Aorta (tissue), 5 donors: ENCODE measurements around the gene NUP42. TPM values are rescaled to one million over a fixed set of nuclear protein-coding genes. Genes with fewer than 3 reads are reported as not detected.

Experiments used
- ATAC-seq: fragments of 200-7000 bp; cut with Tn5 transposase; one replicate; pipeline ENCODE4 v1.9.1; 2022; ENCODE audit warnings: moderate library complexity; ENCODE audit not compliant: low FRiP score
- DNase-seq, 2 donors: peaks; one replicate each; pipeline ENCODE4 v3.0.0-alpha.2; 2020
- H3K27ac ChIP-seq, 2 donors: one replicate each; pipeline ENCODE4 v1.5.1; 2013; ENCODE audit warnings: low read length in 2 of 2, mild to moderate bottlenecking in 2 of 2, moderate library complexity in 2 of 2, control low read depth in 1 of 2, inconsistent platforms in 1 of 2, low read depth in 1 of 2
- H3K27me3 ChIP-seq, 2 donors: one replicate each; pipeline ENCODE4 v1.6.1; 2013; ENCODE audit warnings: control low read depth in 1 of 2, low read length in 1 of 2, mild to moderate bottlenecking in 1 of 2, moderate library complexity in 1 of 2; ENCODE audit not compliant: insufficient read depth in 2 of 2, control insufficient read depth in 1 of 2
- H3K36me3 ChIP-seq, 2 donors: one replicate each; pipeline ENCODE4 v1.6.1; 2013; ENCODE audit warnings: control low read depth in 1 of 2, low read length in 1 of 2, mild to moderate bottlenecking in 1 of 2; ENCODE audit not compliant: insufficient read depth in 2 of 2, control insufficient read depth in 1 of 2
- H3K4me1 ChIP-seq, 2 donors: one replicate each; pipeline ENCODE4 v1.6.1; 2013; ENCODE audit warnings: low read length in 2 of 2, control low read depth in 1 of 2, mild to moderate bottlenecking in 1 of 2, moderate library complexity in 1 of 2; ENCODE audit not compliant: insufficient read depth in 2 of 2, control insufficient read depth in 1 of 2
- H3K4me3 ChIP-seq, 2 donors: one replicate each; pipeline ENCODE4 v1.5.1; 2013; ENCODE audit warnings: low read length in 2 of 2, control low read depth in 1 of 2, mild to moderate bottlenecking in 1 of 2
- H3K9me3 ChIP-seq: one replicate; pipeline ENCODE4 v1.6.1; 2013; ENCODE audit warnings: mild to moderate bottlenecking, low read length; ENCODE audit not compliant: control insufficient read depth
- WGBS, 2 donors: extraction: QIAGEN DNeasy Blood & Tissue Kit; methylation state at CpG; one replicate each; pipeline ENCODE4 v1.1.7; 2013; 5-methylcytosine and 5-hydroxymethylcytosine counted together
- intact Hi-C, 2 donors: fragments of 100-400 bp; cut with DNase I; formaldehyde crosslinking; loops; one replicate each; pipeline versions ENCODE4 v1.14.2 to v1.15.0; 2022
- polyA plus RNA-seq, 2 donors: library from polyadenylated mRNA; stranded (reverse); fragments of 200-250 nt; gene quantifications; one replicate each; pipeline ENCODE4 v1.2.3, GENCODE V29; 2013
- total RNA-seq, 2 donors: library from RNA; stranded (reverse); fragmentation: NEBNext Ultra II Directional; extraction: Animal tissue kit (Norgen Biotek cat#: 25700); gene quantifications; one replicate each; pipeline ENCODE4 v1.2.1, GENCODE V29; 2021
- donor health status: healthy with polysubstance abuse.
- donor health status: Bipolar disorder and iron deficiency.
- donor health status: DM: no; HTN: no; CAD: no.
- donor health status: DM: no; HTN: no; CAD: no.
- donor health status: DM: yes; HTN: yes; CAD: no.

Gene NUP42
- total and polyA plus RNA-seq, 4 donors, result 21.2 to 34.9 (median 29.2) TPM

DNA sequence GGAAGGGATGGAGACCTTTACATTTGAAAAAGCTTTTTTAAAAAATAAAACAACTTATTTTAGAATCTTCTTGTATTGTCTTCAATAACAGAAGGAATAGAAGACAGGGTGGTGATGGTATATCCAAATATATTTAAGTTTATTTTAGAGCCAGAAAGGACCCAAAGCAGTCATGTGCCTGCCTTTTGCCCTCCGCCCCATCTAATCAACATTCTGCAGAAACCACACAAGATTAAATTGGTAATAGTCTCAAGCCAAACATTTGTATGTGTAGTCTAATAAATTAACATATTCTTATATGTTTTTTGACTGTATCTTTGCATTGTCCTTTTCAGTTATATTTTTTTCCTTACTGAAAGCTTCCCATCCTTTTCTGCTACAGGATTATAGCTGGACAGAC, 16.5 kb upstream of the NUP42 start:
- H3K4me3 ChIP-seq, result no peak overlapping the region
- 93 to 100% methylated on average over 1 of the region's 1 CpG for WGBS, 2 donors
- intact Hi-C loops, result no loop called here
- H3K27ac ChIP-seq, result no peak overlapping the region
- no peaks in the 10 kb centered on the region for H3K36me3 ChIP-seq
- ATAC-seq (no peak), DNase-seq (no peak)
- no peaks in the 10 kb centered on the region for H3K27me3 ChIP-seq
- H3K4me1 ChIP-seq, result no peaks in the 10 kb centered on the region
- no peaks in the 10 kb centered on the region for H3K9me3 ChIP-seq

DNA sequence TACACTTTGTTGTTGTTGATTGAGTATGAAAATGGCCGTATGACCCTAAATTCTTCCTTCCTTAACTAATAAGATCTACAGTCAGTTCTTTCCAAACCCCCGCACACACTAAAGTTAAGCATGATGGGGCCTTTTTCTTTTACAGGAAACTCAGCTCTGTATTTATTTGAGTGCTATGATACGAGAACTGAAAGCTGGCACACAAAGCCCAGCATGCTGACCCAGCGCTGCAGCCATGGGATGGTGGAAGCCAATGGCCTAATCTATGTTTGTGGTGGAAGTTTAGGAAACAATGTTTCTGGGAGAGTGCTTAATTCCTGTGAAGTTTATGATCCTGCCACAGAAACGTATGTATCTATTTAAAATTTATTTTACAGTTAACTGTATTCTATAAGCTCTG, 14.2 kb upstream of the NUP42 start:
- no peak for ATAC-seq
- intact Hi-C loops, result no loop called here

DNA sequence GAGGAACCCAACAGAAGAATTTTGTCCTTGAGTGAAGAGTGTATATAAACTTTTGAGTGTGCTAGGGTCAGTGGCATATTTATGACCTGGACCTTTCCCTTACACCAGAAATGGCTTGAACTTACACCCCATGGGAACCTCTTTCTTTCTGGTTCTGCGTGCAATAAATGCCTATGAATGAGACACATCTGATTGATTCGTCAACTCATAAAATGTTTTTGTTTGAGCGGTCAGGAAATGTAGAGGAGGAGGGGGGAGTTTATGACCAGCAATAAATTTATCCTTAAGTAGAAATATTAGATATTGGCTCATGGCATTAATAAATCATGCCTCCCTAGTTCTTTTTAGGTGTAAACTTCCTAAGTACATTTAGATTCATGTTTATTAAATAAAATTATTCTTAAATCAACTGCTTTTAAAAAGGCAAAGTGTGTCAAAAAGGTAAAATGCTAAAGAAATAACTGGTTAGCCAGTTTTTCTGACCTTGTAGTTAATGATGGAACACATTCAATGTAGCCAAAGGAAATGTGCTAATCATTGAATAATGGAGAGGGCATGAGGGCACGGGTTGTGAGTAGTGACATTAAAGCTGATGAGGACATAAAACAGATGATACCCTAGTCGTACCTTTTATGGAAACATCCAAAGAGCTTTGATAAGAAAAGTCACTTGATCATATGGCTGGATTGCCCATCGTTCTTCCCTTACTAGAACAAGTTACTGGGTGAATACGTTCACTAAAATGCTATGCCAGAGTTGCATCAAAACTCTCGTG, 13.6 kb upstream of the NUP42 start:
- Histone ChIP-seq H3K9me3 (no peaks in the 10 kb centered on the region), H3K27me3 (no peaks in the 10 kb centered on the region), H3K27ac (no peak overlapping the region), H3K36me3 (no peaks in the 10 kb centered on the region), H3K4me1 (no peaks in the 10 kb centered on the region), H3K4me3 (no peak overlapping the region)
- DNase-seq (no peak), ATAC-seq (no peak)
- WGBS, 2 donors, result 81 to 83% methylated on average over 8 of the region's 8 CpGs
- intact Hi-C loops, result no loop called here

More for the DNA sequence above, 14.2 kb upstream of the NUP42 start:
- Histone ChIP-seq H3K4me1 (no peaks in the 10 kb centered on the region), H3K36me3 (no peaks in the 10 kb centered on the region), H3K27me3 (no peaks in the 10 kb centered on the region), H3K4me3 (no peak overlapping the region), H3K9me3 (no peaks in the 10 kb centered on the region), H3K27ac (no peak overlapping the region)
- no peak for DNase-seq
- WGBS, 2 donors, result 80 to 81% methylated on average over 5 of the region's 5 CpGs

DNA sequence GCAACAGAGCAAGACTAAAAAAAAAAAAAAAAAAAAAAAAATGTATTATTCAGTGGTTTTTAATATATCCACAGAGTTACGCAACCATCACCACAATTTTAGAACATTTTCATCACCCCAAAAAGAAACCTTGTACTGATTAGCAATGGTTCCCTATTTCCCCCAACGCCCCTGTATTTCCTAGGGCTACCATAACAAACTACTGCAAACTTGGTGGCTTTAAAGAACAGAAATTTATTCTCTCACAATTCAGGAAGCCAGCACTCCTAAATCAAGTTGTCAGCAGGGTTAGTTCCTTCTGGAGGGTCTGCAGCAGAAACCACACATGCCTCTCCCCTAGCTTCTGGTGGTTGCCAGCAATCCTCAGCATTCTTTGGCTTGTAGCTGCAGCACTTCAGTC, 5.9 kb upstream of the NUP42 start:
- intact Hi-C loops, result no loop called here
- WGBS, 2 donors, result 98% methylated on average over 2 of the region's 2 CpGs
- Histone ChIP-seq H3K27ac (no peak overlapping the region), H3K36me3 (no peaks in the 10 kb centered on the region), H3K9me3 (no peaks in the 10 kb centered on the region), H3K4me1 (no peaks in the 10 kb centered on the region), H3K27me3 (no peaks in the 10 kb centered on the region), H3K4me3 (no peak overlapping the region)
- DNase-seq, result no peak
- no peak for ATAC-seq

DNA sequence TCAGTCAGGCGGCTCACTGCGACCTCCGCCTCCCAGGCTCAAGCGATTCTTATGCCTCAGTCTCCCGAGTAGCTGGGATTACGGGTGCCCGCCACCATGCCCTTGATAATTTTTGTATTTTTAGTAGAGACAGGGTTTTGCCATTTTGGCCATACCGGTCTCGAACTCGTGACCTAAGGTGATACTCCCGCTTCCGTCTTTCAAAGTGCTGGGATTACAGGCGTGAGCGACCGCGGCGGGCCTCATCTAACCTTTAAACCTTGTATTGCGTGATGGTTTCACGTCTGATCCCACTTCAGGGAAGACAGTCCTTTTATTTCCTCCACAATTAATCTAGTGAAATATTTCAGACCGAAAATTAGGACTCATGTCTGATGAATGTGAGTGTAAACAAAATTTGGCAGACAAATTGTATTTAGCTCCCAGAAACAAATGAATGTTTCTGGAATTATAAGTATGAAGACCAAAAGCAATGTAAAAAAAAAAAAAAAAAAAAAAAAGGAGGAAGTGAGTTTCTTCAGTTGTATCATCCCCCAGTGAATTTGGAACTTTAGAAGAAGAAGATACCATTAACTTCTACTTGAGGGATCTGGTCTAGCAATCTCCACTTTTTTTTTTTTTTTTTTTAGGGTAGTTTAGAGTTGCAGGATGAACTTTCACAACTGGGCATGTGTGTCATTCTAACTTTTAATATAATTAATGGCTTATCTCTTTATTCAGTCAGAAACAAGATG, 1.6 kb downstream of the NUP42 start:
- H3K27ac ChIP-seq, result no peak overlapping the region
- intact Hi-C loops, result loop anchor here (2.0 to 5.0 kb wide), 4 partner anchors 64 to 79 kb away; partner anchors contain the start of genes GPNMB (in 2 of the 2) and KLHL7 (in 2 of the 2)
- no peaks in the 10 kb centered on the region for H3K9me3 ChIP-seq
- no peak for ATAC-seq
- 92 to 93% methylated on average over 20 of the region's 20 CpGs for WGBS, 2 donors
- no peak overlapping the region for H3K4me3 ChIP-seq
- H3K27me3 ChIP-seq, result no peaks in the 10 kb centered on the region
- H3K36me3 ChIP-seq, result no peaks in the 10 kb centered on the region
- H3K4me1 ChIP-seq, result no peaks in the 10 kb centered on the region
- DNase-seq, result no peak

DNA sequence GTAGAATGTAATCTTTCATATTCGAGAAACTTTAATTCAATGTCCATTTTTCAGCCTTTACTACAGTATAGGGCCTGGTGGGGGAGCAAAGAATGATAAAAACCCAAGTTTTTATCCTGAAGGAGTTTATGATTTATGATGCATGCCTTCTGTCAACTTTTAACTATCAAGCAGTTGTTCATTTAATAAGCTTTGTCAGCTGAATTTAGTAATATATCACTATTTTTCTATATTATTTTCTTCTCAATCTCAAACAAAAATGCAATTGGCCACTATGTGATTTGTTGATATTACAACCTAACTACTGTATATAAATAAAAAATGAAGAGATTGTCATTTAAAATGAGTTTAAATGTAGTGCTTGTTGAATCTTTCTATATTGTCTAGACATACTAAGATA, 2.4 kb downstream of the NUP42 start:
- Histone ChIP-seq H3K27ac (no peak overlapping the region), H3K36me3 (peaks cover 0 to 3% of the 10 kb centered on the region in 2 donors), H3K27me3 (no peaks in the 10 kb centered on the region), H3K9me3 (no peaks in the 10 kb centered on the region), H3K4me3 (no peak overlapping the region), H3K4me1 (peaks cover 0 to 1% of the 10 kb centered on the region in 2 donors)
- no peak for ATAC-seq
- intact Hi-C loops, result loop anchor here (5.0 kb wide), 3 partner anchors 63 to 78 kb away; partner anchors contain the start of genes GPNMB (in 2 of the 2) and KLHL7 (in 1 of the 2)
- 50 to 60% methylated on average over 1 of the region's 1 CpG for WGBS, 2 donors
- no peak for DNase-seq

DNA sequence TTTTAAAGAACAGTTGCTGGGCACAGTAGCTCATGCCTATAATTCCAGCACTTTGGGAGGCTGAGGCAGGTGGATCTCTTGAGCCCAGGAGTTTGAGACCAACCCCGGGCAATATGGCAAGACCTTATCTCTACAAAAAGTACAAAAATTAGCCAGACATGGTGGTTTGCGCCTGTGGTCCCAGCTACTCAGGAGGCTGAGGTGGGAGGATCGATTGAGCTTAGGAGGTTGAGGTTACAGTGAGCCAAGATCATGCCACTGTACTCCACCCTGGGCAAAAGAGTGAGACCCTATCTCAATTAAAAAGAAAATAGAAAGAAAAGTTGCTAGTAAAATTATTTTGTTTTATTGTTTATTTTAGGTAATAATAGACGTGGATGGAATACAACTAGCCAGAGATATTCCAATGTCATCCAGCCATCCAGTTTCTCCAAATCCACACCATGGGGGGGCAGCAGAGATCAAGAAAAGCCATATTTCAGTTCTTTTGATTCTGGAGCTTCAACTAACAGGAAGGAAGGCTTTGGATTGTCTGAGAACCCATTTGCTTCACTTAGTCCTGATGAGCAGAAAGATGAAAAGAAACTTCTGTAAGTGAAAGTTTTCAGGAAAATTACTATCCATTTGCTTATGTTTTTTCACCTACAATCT, 3.0 kb downstream of the NUP42 start:
- Histone ChIP-seq H3K27ac (no peak overlapping the region), H3K27me3 (no peaks in the 10 kb centered on the region), H3K4me1 (peaks cover 0 to 1% of the 10 kb centered on the region in 2 donors), H3K36me3 (peaks cover 0 to 3% of the 10 kb centered on the region in 2 donors), H3K9me3 (no peaks in the 10 kb centered on the region), H3K4me3 (no peak overlapping the region)
- no peak for DNase-seq
- 58 to 60% methylated on average over 4 of the region's 4 CpGs for WGBS, 2 donors
- intact Hi-C loops, result loop anchor here (5.0 kb wide), 3 partner anchors 62 to 78 kb away; partner anchors contain the start of genes GPNMB (in 2 of the 2) and KLHL7 (in 1 of the 2)
- ATAC-seq, result no peak

DNA sequence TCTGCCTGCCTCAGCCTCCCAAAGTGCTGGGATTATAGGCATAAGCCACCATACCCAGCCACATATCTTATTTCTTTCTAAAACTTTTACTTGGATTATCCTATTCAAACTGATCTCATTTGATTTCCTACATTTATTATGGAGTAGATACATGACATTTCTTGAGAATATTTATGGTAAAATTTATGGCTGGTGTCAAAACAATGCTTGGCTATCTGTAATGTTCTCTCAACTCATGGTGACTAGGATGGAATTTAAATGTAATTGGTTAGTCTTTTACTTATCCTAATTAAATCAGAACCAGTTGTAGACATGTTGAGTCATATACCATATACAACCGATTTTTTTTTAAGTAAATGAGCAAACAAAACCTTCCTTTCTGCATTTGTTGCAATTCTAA, 4.1 kb downstream of the NUP42 start:
- intact Hi-C loops, result loop anchor here in 1 of 2 donors (5.0 kb wide), 1 partner anchor 76 kb away; no protein-coding TSS in a partner anchor
- Histone ChIP-seq H3K4me3 (no peak overlapping the region), H3K27me3 (no peaks in the 10 kb centered on the region), H3K9me3 (no peaks in the 10 kb centered on the region), H3K4me1 (peaks cover 0 to 1% of the 10 kb centered on the region in 2 donors), H3K27ac (no peak overlapping the region), H3K36me3 (peaks cover 0 to 3% of the 10 kb centered on the region in 2 donors)
- ATAC-seq, result no peak
- WGBS, 2 donors, result 74 to 79% methylated on average over 1 of the region's 1 CpG
- no peak for DNase-seq
